ENCODE measurements around the gene HSD17B2. TPM values are rescaled to one million over a fixed set of nuclear protein-coding genes. Genes with fewer than 3 reads are reported as not detected.

Gene HSD17B2
- total and polyA plus RNA-seq, 7 donors, result 0.16 to 0.19 TPM; not detected in 5

DNA sequence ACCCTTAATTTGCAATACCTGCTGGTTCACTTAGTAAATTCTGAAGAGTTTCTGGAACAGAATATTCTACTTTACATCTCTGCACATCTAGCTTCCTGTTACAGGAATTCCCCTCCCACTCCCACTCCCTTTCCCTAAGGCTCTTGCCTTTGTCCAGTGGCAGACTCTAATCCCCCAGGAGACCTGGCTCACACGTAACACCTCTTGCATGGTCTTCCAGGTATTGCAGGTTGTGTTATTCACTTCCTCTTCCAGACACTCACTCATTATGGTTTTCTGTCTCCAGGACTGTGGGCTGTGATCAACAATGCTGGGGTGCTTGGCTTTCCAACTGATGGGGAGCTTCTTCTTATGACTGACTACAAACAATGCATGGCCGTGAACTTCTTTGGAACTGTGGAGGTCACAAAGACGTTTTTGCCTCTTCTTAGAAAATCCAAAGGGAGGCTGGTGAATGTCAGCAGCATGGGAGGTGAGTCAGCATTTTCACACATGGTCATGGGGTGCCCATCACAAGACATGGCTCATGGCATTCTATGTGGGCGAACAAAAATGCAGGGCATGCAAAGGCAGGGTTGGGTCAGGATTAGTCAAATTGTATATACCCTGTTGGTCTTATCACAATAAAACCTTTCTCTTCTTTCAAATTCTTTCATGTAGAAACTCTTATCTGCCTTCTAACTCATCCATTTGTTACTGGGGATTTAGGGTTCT lies 35.8 kb downstream of the HSD17B2 start:
- ATAC-seq (no peak), DNase-seq (no peak)
- Histone ChIP-seq H3K9me3 (no peaks in the 10 kb centered on the region), H3K27ac (no peak overlapping the region), H3K4me1 (no peaks in the 10 kb centered on the region), H3K27me3 (ENCODE audit: insufficient read depth in 3 of 3, low read length in 2 of 3) (no peaks in the 10 kb centered on the region), H3K36me3 (ENCODE audit: insufficient read depth in 1 of 2, low read depth in 1 of 2) (no peaks in the 10 kb centered on the region), H3K4me3 (no peak overlapping the region)
- 60 to 66% (median 66%) methylated on average over 4 of the region's 4 CpGs for WGBS, 3 donors
- TF ChIP-seq, protein P1, sequence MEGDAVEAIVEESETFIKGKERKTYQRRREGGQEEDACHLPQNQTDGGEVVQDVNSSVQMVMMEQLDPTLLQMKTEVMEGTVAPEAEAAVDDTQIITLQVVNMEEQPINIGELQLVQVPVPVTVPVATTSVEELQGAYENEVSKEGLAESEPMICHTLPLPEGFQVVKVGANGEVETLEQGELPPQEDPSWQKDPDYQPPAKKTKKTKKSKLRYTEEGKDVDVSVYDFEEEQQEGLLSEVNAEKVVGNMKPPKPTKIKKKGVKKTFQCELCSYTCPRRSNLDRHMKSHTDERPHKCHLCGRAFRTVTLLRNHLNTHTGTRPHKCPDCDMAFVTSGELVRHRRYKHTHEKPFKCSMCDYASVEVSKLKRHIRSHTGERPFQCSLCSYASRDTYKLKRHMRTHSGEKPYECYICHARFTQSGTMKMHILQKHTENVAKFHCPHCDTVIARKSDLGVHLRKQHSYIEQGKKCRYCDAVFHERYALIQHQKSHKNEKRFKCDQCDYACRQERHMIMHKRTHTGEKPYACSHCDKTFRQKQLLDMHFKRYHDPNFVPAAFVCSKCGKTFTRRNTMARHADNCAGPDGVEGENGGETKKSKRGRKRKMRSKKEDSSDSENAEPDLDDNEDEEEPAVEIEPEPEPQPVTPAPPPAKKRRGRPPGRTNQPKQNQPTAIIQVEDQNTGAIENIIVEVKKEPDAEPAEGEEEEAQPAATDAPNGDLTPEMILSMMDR (IDR thresholded peaks at IDR 0.05), result no peak
- intact Hi-C loops (cut with DNase I), result no loop called here

DNA sequence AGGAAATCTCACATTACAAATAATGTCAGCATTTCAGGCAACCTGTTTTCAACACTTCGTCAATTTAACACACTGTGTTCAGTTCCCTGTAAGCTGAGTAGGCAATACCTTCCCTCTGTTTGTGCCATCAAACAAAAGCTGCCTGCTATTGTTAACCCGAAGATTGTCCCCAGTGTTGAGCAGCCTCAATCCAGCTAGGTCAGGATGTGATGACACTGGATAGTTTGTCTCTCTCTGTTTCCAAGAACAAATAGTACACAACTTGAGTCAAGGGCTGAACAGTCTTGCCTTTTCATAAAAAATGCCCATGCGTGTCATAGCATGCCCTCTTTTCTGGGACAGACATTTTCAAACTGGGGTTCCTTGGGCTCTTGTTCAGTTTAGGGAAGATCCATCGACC lies 36.4 kb downstream of the HSD17B2 start:
- H3K36me3 ChIP-seq (ENCODE audit: insufficient read depth in 1 of 2, low read depth in 1 of 2), result no peaks in the 10 kb centered on the region
- intact Hi-C loops (cut with DNase I), result no loop called here
- no peak overlapping the region for H3K27ac ChIP-seq
- WGBS, 3 donors, result 52 to 56% (median 54%) methylated on average over 4 of the region's 4 CpGs
- no peaks in the 10 kb centered on the region for H3K9me3 ChIP-seq
- no peaks in the 10 kb centered on the region for H3K4me1 ChIP-seq
- no peaks in the 10 kb centered on the region for H3K27me3 ChIP-seq (ENCODE audit: insufficient read depth in 3 of 3, low read length in 2 of 3)
- DNase-seq (no peak), ATAC-seq (no peak)
- TF ChIP-seq, protein P1 (IDR thresholded peaks at IDR 0.05), result no peak
- no peak overlapping the region for H3K4me3 ChIP-seq

GRCh38 chr16:82072313-82072712 lies 37.3 kb downstream of the HSD17B2 start:
- no peaks in the 10 kb centered on the region for H3K9me3 ChIP-seq
- intact Hi-C loops (cut with DNase I), result no loop called here
- ATAC-seq, result no peak
- DNase-seq, result no peak
- H3K27me3 ChIP-seq (ENCODE audit: insufficient read depth in 3 of 3, low read length in 2 of 3), result no peaks in the 10 kb centered on the region
- no peak overlapping the region for H3K4me3 ChIP-seq
- TF ChIP-seq, protein P1 (IDR thresholded peaks at IDR 0.05), result no peak
- WGBS, 3 donors, result 53 to 63% (median 60%) methylated on average over 1 of the region's 1 CpG
- no peaks in the 10 kb centered on the region for H3K36me3 ChIP-seq (ENCODE audit: insufficient read depth in 1 of 2, low read depth in 1 of 2)
- no peaks in the 10 kb centered on the region for H3K4me1 ChIP-seq
- H3K27ac ChIP-seq, result no peak overlapping the region

DNA sequence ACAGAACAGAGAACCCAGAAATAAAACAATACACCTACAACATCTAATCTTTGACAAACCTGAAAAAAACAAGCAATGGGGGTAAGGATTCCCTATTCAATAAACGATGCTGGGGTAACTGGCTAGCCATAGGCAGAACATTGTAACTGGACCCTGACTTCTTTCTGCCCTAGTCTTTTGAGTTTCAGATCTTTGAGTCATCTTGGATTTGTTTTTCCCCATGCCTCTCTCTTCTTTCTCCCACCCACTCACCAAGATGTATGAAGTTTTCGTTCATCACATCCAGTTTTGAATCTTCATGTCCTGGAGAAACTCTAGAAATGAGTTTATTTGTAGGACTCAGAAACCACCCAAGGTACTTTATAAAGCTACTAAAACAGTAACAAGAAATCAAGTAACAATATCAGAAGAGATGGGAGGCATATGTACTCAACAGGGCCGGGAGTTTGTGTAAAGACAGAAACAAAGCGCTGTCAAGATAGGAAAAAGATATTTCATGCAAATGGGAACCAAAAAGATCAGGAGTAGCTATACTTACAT lies 39.0 kb downstream of the HSD17B2 start:
- 85 to 88% (median 85%) methylated on average over 4 of the region's 4 CpGs for WGBS, 3 donors
- Histone ChIP-seq H3K9me3 (no peaks in the 10 kb centered on the region), H3K27ac (no peak overlapping the region), H3K4me3 (no peak overlapping the region), H3K4me1 (no peaks in the 10 kb centered on the region), H3K36me3 (ENCODE audit: insufficient read depth in 1 of 2, low read depth in 1 of 2) (no peaks in the 10 kb centered on the region), H3K27me3 (ENCODE audit: insufficient read depth in 3 of 3, low read length in 2 of 3) (no peaks in the 10 kb centered on the region)
- intact Hi-C loops (cut with DNase I), result no loop called here
- DNase-seq (no peak), ATAC-seq (no peak)
- TF ChIP-seq, protein P1 (IDR thresholded peaks at IDR 0.05), result no peak

All from psoas muscle (tissue), 8 donors.